ENCODE data around the gene WDR62.
"Not testable (repeated sequence)": the region's sequence is repeated elsewhere in the genome, so short reads cannot be mapped to it uniquely, and the experiment has no call there.

The WDR62 gene

DNA sequence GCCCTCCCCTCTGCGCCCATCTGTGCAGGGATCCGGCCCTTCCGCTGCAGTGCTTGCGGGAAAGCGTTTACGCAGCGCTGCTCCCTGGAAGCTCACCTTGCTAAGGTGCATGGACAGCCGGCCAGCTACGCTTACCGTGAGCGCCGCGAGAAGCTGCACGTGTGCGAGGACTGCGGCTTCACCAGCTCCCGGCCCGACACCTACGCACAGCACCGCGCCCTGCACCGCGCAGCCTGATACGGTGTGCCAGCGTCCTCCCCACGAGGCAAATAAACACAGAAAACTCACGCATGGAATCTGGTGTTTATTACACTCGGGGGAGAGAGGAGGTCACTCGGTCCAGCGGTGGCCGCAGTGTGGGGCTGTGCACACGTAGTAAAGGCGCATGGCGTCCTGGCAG lies 58.7 kb downstream of the WDR62 start:
- DNase-seq = no peak

DNA sequence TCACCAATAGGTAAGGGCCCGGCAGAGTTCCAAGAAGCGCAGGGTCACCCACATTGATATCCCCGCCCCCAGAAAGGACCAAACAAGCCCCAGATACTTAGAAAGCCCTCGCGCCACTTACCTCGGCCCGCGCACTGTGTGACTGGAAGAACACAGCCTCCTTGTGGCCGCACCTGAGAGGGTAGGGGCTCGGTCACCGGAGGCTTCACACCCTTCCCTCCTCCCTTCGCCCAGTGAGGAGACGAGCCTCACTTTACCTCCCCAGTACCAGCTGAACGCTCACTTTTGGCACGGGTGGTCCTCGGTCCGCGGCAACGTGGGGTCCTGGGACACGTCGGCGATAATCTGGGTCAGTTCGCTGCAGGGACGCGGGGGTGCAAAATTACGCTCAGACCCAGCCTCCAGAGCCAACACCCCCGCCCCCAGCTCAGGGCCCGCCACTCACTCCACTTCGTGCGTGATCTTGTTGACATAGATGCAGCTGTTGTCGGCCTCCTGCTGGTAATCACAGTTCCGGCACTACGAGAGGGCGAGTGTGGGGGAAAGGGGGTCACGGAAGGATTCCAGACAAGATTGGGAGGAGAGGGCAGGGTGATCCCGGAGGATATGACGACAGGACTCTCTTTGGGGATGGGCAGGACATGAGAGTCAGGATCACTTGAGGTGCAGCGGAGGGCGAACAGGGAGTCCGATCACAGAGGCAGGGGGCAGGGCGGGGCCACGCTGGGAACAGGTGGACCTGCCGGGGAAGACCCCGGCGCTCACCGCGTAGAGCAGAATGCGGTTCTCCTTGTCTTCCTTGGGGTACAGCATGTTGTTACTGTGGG lies 59.4 kb downstream of the WDR62 start:
- DNase-seq = peak in 1 of 2 experiments; percentile 15

DNA sequence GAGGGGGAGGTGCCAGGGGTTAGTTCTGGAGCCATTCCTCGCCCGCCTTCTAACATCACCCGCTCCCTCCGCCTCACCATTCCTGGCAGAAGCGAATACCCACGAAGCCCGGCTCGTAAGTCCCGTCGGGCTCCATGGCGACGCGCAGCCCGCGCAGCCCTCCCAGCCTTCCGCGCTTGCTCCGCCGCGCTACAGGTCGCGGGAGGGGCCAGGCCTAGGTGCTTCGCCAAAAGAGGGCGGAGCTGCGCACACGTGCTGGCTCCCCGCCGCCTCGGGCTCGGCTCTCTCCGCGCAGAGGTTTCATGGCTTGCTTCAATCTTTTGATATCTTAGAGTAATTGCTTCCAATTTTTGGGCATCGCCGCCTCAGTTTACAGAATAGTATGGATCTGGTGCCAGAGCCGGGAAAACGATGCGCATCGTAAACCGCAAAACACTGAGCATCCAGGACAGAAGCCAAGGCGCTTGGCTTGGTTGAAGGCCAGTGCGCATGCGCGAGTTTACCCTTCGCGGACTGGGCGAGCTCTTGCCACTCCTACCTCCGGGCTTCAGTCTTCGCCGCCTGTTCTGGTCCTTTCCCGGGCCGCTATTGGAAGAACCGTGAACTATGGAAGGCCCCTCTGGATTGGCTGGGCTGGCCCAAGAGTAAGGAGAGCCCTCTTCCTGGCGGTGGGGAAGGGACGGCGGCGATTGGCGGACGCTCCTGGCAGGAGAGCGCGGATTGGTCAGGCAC lies 60.2 kb downstream of the WDR62 start, which contains the start of gene POLR2I:
Gene POLR2I, minus strand, starts transcription at position 155 of the 732 bp plus-strand sequence. Its CDS starts 19 bp downstream, at position 136.
- peak; percentile 99 to 100 for DNase-seq

DNA sequence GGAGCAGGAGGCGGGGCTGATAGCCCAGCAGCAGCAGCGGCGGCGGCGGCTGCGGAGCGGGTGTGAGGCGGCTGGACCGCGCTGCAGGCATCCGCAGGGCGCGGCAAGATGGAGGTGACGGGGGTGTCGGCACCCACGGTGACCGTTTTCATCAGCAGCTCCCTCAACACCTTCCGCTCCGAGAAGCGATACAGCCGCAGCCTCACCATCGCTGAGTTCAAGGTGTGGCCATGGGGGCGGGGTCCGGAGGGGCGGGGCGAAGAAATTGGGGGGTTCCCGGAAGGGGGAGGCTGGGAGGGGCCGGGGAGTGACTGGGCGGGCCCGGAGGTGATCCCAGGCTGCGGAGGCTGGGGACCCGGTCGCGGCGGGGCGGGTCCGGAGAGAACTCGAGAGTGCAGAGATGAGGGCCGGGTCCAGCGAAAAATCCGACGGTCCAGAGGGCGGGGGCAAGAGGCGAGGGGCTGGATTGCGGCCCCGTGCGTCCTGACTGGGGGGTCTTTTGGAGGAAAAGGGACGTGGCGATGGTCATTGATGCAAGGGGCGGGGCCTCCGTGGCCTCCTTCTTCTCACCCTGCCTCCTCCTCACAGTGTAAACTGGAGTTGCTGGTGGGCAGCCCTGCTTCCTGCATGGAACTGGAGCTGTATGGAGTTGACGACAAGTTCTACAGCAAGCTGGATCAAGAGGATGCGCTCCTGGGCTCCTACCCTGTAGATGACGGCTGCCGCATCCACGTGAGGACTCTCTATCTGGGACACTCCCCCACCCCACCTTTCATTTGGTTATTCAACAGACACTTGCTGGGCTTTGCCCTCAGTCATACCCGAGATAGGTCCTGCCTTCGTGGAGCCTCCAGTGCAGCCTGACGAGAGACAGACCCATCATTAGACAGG lies 61.0 kb downstream of the WDR62 start, which contains the start of gene TBCB:
Gene TBCB, plus strand, starts transcription at position 16 of the 891 bp plus-strand sequence. Its CDS starts 93 bp downstream, at position 109.
- peak in 1 of 2 experiments; percentile 82 for DNase-seq

DNA sequence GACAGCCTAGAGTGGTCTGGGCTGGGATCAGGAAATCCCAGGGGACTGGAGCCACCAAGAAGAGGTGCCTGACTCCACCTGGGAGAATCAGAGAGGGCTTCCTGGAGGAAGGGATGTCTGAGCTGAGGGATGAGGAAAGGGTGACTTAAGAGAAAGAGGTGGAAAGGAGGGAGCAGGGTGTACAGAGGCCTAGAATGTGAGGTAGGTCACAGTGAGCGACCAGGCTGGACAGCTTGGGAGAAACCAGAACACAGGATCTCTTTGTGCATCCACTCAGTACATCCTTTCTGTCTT lies 61.6 kb downstream of the WDR62 start:
- DNase-seq = no peak

DNA sequence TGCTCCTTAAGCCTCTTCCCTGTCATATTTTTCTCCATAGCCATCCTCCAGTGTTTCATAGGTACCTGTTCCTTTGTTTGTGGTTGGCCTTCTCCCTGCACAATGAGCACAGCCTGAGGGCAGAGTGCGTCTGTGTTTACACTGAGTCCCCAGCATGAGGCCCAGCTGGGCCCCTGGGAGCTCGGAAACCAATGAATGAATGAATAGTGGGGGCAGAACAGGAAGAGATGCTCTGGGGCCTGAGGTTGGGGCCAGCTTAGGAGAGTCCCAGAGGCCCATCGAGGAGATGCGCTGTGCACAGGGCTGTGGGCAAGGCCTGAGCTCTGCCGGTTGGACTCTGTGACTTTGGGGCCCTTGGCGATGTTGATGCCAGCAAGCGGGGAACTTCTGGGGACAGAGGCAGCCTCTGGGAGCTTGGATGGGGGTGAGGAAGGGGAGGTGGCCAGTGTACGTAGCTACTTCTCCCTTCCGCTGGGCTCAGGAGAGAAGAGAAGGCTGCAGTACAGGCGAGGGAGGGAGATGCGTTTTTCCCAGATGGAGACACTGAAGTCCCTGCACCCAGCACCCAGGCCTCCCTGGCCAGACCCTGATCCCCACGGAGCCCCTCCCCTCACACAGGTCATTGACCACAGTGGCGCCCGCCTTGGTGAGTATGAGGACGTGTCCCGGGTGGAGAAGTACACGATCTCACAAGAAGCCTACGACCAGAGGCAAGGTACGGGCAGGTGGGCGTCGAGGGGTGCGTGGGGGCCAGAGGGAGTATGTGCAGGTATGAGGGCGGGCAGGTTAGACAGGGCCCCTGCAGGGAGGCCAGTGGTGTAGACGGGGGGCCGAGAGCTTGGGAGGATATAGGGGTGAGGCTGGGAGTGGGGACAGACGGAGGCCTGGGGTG lies 65.6 kb downstream of the WDR62 start:
- no peak for DNase-seq

DNA sequence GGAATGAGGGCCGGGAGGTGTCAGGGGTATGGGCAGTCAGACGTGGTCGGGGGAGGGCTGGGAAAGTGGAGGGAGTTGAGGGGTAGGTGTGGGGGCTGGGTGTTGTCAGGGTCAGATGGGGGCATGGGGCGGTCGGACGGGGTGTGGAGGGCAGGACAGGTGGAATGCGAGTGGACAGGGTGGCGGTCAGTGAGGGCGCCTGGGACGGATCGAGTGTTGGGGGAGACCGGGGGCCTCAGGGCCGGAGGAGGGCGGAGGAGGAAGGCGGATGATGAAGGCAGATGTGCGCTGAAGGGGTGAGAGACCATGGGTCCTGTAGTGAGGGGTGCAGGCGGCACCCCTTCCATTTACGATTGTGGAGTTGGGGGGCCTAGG lies 66.3 kb downstream of the WDR62 start:
- DNase-seq = no peak

DNA sequence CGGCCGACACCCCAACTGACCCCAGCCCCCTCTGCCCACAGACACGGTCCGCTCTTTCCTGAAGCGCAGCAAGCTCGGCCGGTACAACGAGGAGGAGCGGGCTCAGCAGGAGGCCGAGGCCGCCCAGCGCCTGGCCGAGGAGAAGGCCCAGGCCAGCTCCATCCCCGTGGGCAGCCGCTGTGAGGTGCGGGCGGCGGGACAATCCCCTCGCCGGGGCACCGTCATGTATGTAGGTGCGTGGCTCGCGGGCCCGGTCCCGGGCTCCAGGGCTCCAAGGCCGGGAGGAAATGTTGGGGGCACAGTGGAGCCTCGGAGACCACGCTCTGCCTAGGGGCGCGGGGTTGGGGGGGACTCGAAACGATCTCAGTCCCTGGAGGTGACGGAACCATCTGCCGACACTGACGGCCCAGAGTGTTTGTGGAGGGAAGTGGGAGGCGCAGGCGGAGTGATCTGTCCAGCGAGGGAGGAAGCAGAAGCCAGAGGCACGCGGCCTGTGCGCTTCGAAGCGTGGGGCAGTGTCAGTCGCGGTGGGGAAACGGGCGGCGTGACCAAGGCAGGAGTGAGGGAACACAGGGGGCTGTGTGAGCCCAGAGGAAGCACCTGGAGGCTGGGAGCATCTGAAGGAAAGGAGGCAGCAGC lies 66.9 kb downstream of the WDR62 start:
- no peak for DNase-seq

DNA sequence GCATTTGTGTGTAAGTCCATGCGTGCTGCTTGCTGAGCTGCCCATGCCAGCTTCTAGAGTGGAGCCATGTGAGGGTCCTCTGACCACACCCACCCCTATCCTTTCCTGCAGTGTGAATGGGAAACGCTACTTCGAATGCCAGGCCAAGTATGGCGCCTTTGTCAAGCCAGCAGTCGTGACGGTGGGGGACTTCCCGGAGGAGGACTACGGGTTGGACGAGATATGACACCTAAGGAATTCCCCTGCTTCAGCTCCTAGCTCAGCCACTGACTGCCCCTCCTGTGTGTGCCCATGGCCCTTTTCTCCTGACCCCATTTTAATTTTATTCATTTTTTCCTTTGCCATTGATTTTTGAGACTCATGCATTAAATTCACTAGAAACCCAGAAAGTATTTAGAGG lies 70.9 kb downstream of the WDR62 start:
- no peak for DNase-seq

DNA sequence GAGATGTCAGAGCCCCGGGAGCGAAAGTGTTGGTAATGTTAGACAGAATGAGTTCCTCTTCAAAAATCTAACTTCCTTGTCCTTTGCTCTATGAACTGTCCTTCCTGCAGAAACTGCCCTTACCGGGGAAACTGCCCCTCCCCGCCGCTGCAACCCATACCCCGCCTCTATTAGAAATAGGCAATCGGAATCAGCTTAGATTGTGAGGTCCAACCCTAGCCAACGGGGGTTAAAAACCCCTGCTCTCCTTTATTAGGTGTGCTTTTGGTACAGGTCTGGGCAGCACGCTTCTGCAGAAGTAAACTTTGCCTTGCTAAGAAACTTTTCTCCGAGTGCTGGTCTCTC lies 73.7 kb downstream of the WDR62 start:
- peak in 1 of 2 experiments; percentile 39 for DNase-seq

DNA sequence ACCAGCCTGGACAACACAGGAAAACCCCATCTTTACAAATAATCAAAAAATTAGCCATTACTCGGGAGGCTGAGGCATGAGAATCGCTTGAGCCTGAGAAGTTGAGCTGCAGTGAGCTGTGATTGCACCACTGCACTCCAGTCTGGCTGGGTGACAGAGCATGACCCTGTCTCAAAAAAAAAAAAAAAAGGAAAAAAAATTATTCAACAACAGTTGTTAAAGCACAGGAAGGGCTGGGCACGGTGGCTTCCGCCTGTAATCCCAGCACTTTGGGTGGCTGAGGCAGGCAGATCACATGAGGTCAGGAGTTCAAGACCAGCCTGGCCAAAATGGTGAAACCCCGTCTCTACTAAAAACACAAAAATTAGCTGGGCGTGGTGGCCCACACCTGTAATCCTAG lies 76.5 kb downstream of the WDR62 start:
- DNase-seq = not testable (repeated sequence)

DNA sequence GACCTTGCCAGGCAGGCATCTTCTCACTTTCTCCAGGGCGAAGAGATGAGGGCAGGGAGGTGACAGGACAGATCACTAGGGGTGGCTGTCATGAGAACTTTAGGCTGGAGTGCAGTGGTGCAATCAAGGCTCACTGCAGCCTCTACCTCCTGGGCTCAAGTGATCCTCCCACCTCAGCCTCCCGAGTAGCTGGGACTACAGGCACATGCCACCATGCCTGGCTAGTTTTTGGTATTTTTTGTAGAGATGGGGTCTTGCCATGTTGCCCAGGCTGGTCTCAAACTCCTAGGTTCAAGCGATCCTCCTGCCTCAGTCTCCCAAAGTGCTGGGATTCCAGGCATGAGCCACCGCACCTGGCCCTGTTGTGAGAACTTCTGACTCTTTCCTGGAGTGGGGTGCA lies 80.2 kb downstream of the WDR62 start:
- DNase-seq = not testable (repeated sequence)

DNA sequence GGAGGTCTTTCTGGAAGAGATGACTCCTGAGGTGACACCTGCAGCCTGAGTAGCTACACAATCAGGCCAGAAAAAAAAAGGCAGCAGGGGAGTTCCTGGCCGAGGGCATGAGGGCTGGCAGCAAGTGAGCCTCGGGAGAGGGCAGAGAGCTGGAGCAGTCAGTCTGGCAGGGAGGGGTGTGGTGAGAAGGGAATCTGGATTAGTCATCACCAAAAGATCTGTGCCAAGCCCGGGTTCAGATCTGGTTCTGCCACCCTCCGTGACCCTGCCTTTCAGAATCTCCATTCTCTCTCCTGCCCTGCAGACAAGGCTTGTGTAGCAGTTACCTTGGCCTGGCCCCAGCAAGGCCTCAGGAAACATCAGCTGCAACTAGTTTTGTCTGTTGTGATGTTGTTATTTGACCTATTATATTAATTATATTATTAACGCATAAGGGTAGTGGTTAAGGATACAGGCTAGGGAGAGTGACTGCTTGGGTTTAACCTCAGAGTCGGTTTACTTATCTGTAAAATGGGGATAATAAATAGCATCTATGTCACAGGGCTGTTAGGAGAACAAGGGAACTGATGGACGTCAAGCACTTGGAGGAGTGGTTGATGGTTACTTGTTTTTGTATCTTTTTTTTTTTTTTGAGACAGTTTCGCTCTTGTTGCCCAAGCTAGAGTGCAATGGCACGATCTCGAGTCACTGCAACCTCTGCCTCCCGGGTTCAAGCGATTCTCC lies 82.4 kb downstream of the WDR62 start:
- DNase-seq = no peak

DNA sequence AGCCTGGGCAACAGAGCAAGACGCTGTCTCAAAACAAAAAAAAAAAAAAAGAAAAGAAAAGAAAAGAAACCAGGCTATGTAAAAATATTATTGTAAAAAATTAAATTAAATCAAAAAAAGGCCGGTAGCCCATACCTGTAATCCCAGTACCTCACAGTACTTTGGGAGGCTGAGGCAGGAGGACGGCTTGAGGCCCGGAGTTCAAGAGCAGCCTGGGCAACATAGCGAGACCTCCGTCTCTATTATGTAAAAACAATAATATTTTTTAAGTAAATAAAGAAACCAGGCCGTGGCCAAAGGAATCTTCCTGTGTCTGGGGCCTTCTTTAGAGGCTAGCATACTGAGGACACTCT lies 84.4 kb downstream of the WDR62 start:
- DNase-seq = no peak

DNA sequence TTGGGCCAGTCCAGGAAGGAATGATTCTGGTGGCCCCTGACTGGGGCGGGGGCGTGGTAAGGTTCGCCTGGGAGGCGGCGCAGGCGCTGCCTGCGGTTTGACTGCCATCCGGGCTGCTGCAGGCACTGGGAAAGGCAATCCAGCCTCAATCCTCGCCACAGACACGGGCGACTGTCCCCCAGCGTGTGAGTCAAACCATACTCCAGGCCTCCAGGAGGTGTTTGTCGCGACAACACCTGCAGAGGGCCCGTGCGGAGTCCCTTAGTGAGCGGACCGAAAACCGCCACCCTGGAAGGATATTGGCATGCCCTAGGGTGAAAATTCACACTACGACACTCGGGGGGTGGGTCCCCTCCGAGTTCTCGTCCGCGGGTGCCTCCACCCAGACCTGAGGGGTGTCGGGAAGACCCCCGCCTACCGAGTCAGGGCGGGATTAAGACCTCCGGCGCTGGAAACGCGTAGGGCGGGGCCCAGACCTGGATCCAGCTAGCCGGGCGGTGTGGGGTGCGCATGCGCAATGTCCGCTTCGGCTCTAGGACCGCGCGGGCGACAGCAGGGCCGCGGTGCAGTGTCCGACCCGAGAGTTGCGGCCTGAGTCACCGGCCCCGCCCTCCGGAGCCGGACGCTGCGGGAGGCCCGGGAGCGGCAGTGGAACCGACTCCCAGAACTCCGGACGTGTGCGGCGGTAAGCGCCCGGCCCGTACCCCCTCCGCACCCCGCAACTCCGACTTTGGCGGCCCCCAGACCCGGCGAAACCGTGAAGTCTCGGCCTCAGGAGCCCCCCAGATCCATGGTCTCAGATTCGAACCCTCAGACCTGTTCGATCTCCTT lies 85.0 kb downstream of the WDR62 start, which contains the start of gene CAPNS1:
Gene CAPNS1, plus strand, starts transcription at position 594 of the 831 bp plus-strand sequence. CDS start 946 bp downstream, outside the sequence.
- peak; percentile 96 to 99 for DNase-seq

DNA sequence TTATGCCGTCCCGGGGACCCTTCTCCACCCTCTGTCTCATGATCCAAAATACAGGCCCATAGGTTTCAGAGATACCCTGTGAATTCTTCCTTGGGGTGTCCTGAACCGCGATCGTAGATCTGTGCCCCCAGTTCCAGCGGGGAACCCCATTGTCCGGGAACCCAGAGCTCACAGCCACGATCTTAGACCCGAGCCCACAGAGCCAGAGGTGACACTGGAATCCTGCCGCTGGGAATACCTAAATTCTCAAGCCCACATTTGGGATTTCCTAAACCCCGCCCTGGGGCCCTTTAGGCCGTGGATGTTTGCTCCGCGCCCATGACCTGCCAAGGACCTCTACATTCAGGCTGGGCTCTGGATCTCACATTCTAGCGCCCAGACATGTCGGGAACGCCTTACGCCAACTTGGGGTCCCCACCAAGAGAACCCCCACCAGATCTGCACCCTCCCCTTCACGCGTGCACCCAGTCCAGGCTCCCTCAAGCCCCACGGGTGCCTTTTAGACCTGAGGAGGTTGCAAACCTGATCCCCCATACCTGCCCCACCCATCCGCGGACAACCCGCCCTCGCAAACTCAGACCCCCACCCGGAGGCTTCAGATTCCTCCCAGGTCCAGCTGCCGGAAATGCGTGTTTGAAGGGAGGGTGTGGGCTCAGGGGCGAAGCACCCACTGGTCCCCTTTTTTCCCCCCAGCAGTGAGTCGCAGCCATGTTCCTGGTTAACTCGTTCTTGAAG lies 85.8 kb downstream of the WDR62 start:
- peak; percentile 54 to 72 for DNase-seq

DNA sequence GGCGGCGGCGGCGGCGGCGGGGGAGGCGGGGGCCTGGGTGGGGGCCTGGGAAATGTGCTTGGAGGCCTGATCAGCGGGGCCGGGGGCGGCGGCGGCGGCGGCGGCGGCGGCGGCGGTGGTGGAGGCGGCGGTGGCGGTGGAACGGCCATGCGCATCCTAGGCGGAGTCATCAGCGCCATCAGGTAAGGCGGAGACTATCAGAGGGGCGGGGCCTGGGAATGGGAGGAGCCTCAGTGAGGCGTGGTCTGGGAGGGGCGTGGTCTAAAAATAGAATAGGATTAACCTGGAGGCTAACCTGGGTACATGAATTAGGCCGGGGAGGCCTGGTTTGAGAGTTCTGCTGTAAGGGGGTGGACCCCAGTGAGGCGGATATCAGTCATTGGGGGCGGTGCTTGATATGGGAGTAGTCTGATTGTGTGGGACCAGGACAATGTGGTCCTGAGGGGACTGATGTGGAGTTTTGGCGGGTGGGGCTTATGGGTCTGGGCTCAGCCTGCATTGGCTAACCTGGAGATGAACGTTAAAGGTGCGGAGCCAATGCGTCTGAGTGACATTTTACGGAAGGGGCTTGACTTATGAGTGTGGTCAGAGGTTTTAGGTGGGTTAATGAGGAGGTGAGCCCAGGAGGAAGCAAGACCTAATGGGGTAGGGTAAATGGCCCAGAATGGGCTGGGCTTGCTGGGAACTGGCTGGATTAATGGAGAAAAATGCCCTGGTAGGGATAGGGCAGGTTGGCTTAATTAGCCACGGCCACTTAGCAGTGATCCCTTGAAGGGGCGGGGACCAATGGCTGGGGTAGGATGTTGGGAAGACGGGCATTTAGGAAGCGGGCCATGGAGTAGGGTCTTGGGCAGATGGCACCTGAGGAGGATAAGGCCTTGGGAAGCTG lies 86.6 kb downstream of the WDR62 start:
- DNase-seq = peak; percentile 72 to 81

DNA sequence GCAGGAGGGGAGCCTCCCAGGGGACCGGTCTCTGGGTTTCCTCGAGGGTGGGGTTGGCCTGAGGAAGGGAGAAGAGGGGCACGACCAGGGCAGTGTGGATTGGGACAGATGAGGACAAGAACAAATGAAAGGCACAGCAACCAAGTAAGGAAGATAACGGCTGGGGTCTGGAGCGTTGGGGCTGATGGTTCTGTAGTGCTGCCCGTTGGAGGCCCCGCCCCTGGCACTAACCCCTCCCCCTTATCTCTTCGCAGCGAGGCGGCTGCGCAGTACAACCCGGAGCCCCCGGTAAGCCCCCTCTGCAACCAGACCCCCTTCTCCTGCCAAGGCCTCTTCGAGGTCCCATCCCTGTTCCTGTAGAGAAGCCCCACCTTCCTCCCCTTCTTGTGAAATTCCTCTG lies 87.3 kb downstream of the WDR62 start:
- DNase-seq = no peak

Data from NCI-H1930 (cell line).